ENCODE results near the gene LCORL. TPM values are rescaled to one million over a fixed set of nuclear protein-coding genes. Genes with fewer than 3 reads are reported as not detected.

LCORL gene
- total RNA-seq, 1 experiment from 2014 or later, result 12.1 TPM

Other genes with a start within 250 kb of the LCORL start
- 0.08 TPM in 1 of 2 replicates, not detected in the other for gene FAM184B, start 240.1 kb downstream of the LCORL start, total RNA-seq (2014; rRNA removed; shearing (Covaris generic))
- 15.6 and 25.7 TPM in 2 replicates for gene DCAF16, start 211.0 kb downstream of the LCORL start, total RNA-seq (2014; rRNA removed; shearing (Covaris generic))
- 42.6 and 48.4 TPM in 2 replicates for gene NCAPG, start 210.8 kb downstream of the LCORL start, total RNA-seq (2014; rRNA removed; shearing (Covaris generic))

Measured in H4 (cell line).